Common myeloid progenitor, CD34-positive (primary cell): ENCODE data around the gene P2RY11.

ENCODE experiments used
- CTCF ChIA-PET: fragments of 350-600 bp; sonication (Branson Sonifier 250); formaldehyde crosslinking; loops from one replicate; lab custom pipeline; 2021; ENCODE audit warnings: antibody characterized with exemption; lab: Charles Lee
- POLR2A ChIA-PET: fragments of 350-600 bp; sonication (Branson Sonifier 250); formaldehyde crosslinking; loops from one replicate; lab custom pipeline; 2021; ENCODE audit warnings: antibody characterized with exemption; lab: Charles Lee
- DNase-seq, 3 donors: peaks; one replicate each; pipeline versions ENCODE4 v3.0.0 to v3.0.0-alpha.2; 2013
- H3K27ac ChIP-seq, 2 experiments: 1 replicate in 1 of 2; 2 replicates in 1 of 2; pipeline ENCODE4 v1.7.0; 2013; ENCODE audit warnings: inconsistent platforms in 2 of 2, low read length in 2 of 2, mild to moderate bottlenecking in 2 of 2, low read depth in 1 of 2, moderate library complexity in 1 of 2; ENCODE audit not compliant: severe bottlenecking in 2 of 2, insufficient read depth in 1 of 2, poor library complexity in 1 of 2
- H3K27me3 ChIP-seq, 5 experiments: replicated peaks in 2 of 5; 1 replicate in 3 of 5; 2 replicates in 2 of 5; pipeline versions ENCODE4 v1.6.1 to v1.7.0; 2013; ENCODE audit warnings: low read length in 4 of 5, mild to moderate bottlenecking in 2 of 5, moderate library complexity in 2 of 5, inconsistent platforms in 1 of 5; ENCODE audit not compliant: insufficient read depth in 5 of 5, control insufficient read depth in 4 of 5
- H3K36me3 ChIP-seq, 4 experiments: 1 replicate in 2 of 4; 2 replicates in 2 of 4; pipeline versions ENCODE4 v1.6.1 to v1.7.0; 2013; ENCODE audit warnings: low read length in 3 of 4, control low read depth in 1 of 4, mild to moderate bottlenecking in 1 of 4; ENCODE audit not compliant: control insufficient read depth in 4 of 4, insufficient read depth in 4 of 4
- H3K4me1 ChIP-seq, 4 experiments: 1 replicate in 3 of 4; 2 replicates in 1 of 4; pipeline versions ENCODE4 v1.6.1 to v1.7.1; 2013; ENCODE audit warnings: low read length in 3 of 4, mild to moderate bottlenecking in 3 of 4, control low read depth in 1 of 4, inconsistent platforms in 1 of 4, moderate library complexity in 1 of 4; ENCODE audit not compliant: control insufficient read depth in 4 of 4, insufficient read depth in 4 of 4; ENCODE audit errors: control extremely low read depth in 1 of 4
- H3K4me3 ChIP-seq, 7 experiments: 1 replicate in 4 of 7; 2 replicates in 3 of 7; pipeline versions ENCODE4 v1.5.1 to v1.7.0; 2013; ENCODE audit warnings: mild to moderate bottlenecking in 7 of 7, low read length in 6 of 7, moderate library complexity in 6 of 7, inconsistent platforms in 2 of 7, low read depth in 2 of 7, control low read depth in 1 of 7; ENCODE audit not compliant: insufficient read depth in 4 of 7, control insufficient read depth in 1 of 7; ENCODE audit errors: extremely low read depth in 1 of 7
- H3K9me3 ChIP-seq, 5 experiments: 1 replicate in 4 of 5; 2 replicates in 1 of 5; pipeline versions ENCODE4 v1.6.1 to v1.7.1; 2013; ENCODE audit warnings: low read length in 4 of 5, mild to moderate bottlenecking in 2 of 5, inconsistent platforms in 1 of 5, low read depth in 1 of 5, moderate library complexity in 1 of 5; ENCODE audit not compliant: control insufficient read depth in 4 of 5, insufficient read depth in 2 of 5; ENCODE audit errors: control extremely low read depth in 1 of 5
- WGBS: methylation state at CpG from one replicate; pipeline ENCODE4 v1.1.5; 2013; ENCODE audit not compliant: insufficient coverage; 5-methylcytosine and 5-hydroxymethylcytosine counted together

P2RY11 gene

GRCh38 chr19:10093295-10094186, 18.0 kb upstream of the P2RY11 start:
- CTCF ChIA-PET = no interaction called here

GRCh38 chr19:10095622-10095947, 15.9 kb upstream of the P2RY11 start:
- H3K4me3 ChIP-seq = peak overlapping the region in 2 of 7 experiments; percentile 16 to 32
- ChIA-PET POLR2A (interaction anchor here (1.9 kb wide), 1 partner anchor 19 kb away, joined by 8 read pairs; no protein-coding TSS in a partner anchor), CTCF (interaction anchor here (1.8 to 6.7 kb wide), 2 partner anchors 11 to 20 kb away, joined by 4 to 118 read pairs; partner anchors contain the start of genes EIF3G, P2RY11 and PPAN)
- peaks cover 0 to 1% (median 0%) of the 10 kb centered on the region in 5 experiments for H3K9me3 ChIP-seq
- no peaks in the 10 kb centered on the region for H3K27me3 ChIP-seq
- 90% methylated on average over 4 of the region's 7 CpGs for WGBS
- no peak for DNase-seq
- peaks cover 0 to 13% (median 7%) of the 10 kb centered on the region in 4 experiments for H3K4me1 ChIP-seq
- H3K36me3 ChIP-seq = peaks cover 5 to 29% (median 17%) of the 10 kb centered on the region in 4 experiments
- H3K27ac ChIP-seq = no peak overlapping the region

More at GRCh38 chr19:10093295-10094186, 18.0 kb upstream of the P2RY11 start:
- Histone ChIP-seq H3K4me3 (no peak overlapping the region), H3K4me1 (peaks cover 0 to 13% (median 7%) of the 10 kb centered on the region in 4 experiments), H3K27me3 (no peaks in the 10 kb centered on the region), H3K27ac (no peak overlapping the region), H3K9me3 (peaks cover 0 to 3% (median 0%) of the 10 kb centered on the region in 5 experiments), H3K36me3 (peaks cover 5 to 45% (median 29%) of the 10 kb centered on the region in 4 experiments)
- 95% methylated on average over 16 of the region's 22 CpGs for WGBS
- no peak for DNase-seq
- POLR2A ChIA-PET = no interaction called here

- CTCF ChIA-PET = interaction anchor here (1.2 to 6.7 kb wide), 3 partner anchors 10 to 154 kb away, joined by 4 to 118 read pairs (median 7); partner anchors contain the start of genes EIF3G, P2RY11 and PPAN
- DNase-seq = peak; percentile 87 to 93 (median 92)
Measured at GRCh38 chr19:10095948-10096614, 15.4 kb upstream of the P2RY11 start.

GRCh38 chr19:10096615-10096963, 14.9 kb upstream of the P2RY11 start:
- no peak for DNase-seq
- H3K36me3 ChIP-seq = peaks cover 2 to 21% (median 11%) of the 10 kb centered on the region in 4 experiments
- peak overlapping the region in 5 of 7 experiments; percentile 16 to 73 (median 51) for H3K4me3 ChIP-seq
- ChIA-PET POLR2A (interaction anchor here (0.6 to 1.9 kb wide), 3 partner anchors 16 to 278 kb away, joined by 3 to 8 read pairs (median 7); partner anchors contain the start of gene FBXL12), CTCF (interaction anchor here (1.2 to 6.7 kb wide), 3 partner anchors 10 to 153 kb away, joined by 4 to 118 read pairs (median 7); partner anchors contain the start of genes EIF3G, P2RY11 and PPAN)
- WGBS = 79% methylated on average over 16 of the region's 26 CpGs
- no peaks in the 10 kb centered on the region for H3K9me3 ChIP-seq
- H3K27me3 ChIP-seq = no peaks in the 10 kb centered on the region
- no peak overlapping the region for H3K27ac ChIP-seq
- H3K4me1 ChIP-seq = peaks cover 0 to 13% (median 7%) of the 10 kb centered on the region in 4 experiments

More at GRCh38 chr19:10095948-10096614, 15.4 kb upstream of the P2RY11 start:
- Histone ChIP-seq H3K27me3 (no peaks in the 10 kb centered on the region), H3K36me3 (peaks cover 2 to 25% (median 14%) of the 10 kb centered on the region in 4 experiments), H3K4me3 (peak overlapping the region in 5 of 7 experiments; percentile 16 to 73 (median 51)), H3K4me1 (peaks cover 0 to 13% (median 7%) of the 10 kb centered on the region in 4 experiments), H3K27ac (no peak overlapping the region), H3K9me3 (no peaks in the 10 kb centered on the region)
- POLR2A ChIA-PET = interaction anchor here (0.6 to 1.9 kb wide), 3 partner anchors 17 to 277 kb away, joined by 3 to 8 read pairs (median 7); partner anchors contain the start of gene FBXL12
- WGBS = 7% methylated on average over 67 of the region's 97 CpGs

DNA sequence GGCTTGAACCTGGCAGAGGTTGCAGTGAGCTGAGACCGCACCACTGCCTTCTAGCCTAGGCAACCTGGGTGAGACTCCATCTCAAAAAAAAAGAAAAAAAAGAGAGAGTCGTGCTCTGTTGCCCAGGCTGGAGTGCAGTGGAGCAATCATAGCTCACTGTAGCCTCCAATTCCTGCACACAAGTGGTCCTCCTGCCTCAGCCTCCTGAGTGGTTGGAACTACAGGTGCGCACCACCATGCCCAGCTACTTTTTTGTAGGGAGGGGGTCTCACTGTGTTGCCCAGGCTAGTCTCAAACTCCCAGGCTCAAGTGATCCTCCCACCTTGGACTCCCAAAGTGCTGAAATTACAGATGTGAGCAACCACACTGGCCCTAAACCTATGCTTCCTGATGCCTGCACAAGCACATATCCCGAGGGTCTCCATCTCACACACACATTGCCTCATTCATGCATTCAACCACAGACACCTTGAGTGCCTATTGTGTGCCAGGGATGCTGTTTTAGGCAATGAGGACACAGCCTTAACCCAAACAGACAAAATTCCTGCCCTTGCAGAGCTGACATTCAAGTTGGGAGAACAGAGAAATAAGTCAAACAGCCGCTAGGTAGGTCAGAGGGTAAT, 11.2 kb upstream of the P2RY11 start:
- no peaks in the 10 kb centered on the region for H3K9me3 ChIP-seq
- H3K27ac ChIP-seq = no peak overlapping the region
- H3K4me1 ChIP-seq = peaks cover 3 to 45% (median 35%) of the 10 kb centered on the region in 4 experiments
- no peaks in the 10 kb centered on the region for H3K27me3 ChIP-seq
- DNase-seq = no peak
- CTCF ChIA-PET = interaction anchor here (1.2 to 6.7 kb wide), 3 partner anchors 15 to 152 kb away, joined by 3 to 118 read pairs (median 5); partner anchors contain the start of genes EIF3G, MRPL4 and P2RY11
- no peak overlapping the region for H3K4me3 ChIP-seq
- H3K36me3 ChIP-seq = no peaks in the 10 kb centered on the region
- POLR2A ChIA-PET = no interaction called here
- 100% methylated on average over 4 of the region's 5 CpGs for WGBS

DNA sequence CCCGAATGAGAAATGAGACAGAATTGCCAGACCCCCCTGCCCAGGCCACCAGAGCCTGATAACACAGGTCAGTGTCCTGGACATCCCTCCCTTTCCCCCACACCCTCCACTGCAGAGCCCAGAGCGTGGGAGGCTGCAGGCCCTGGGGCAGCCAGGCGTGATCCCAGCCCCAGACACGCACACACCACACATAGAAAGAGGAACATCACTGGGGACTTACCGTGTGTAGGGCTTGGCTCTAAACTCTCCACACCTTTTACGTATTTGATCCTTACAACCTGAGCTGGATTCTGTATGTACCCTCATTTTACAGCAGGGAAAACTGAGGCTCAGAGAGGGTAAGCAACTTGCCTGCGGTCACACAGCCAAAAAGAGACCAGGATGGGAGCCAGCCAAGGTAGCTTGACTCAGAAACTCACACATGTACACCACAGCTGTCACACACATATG, 8.7 kb upstream of the P2RY11 start:
- ChIA-PET CTCF (interaction anchor here (0.7 to 2.6 kb wide), 5 partner anchors 11 to 172 kb away, joined by 3 to 12 read pairs (median 3); no protein-coding TSS in a partner anchor), POLR2A (no interaction called here)
- no peak overlapping the region for H3K4me3 ChIP-seq
- H3K27ac ChIP-seq = peak overlapping the region; percentile 42 to 76
- WGBS = 84% methylated on average over 3 of the region's 7 CpGs
- H3K9me3 ChIP-seq = no peaks in the 10 kb centered on the region
- no peaks in the 10 kb centered on the region for H3K27me3 ChIP-seq
- peaks cover 16 to 55% (median 48%) of the 10 kb centered on the region in 4 experiments for H3K4me1 ChIP-seq
- peaks cover 0 to 8% (median 7%) of the 10 kb centered on the region in 4 experiments for H3K36me3 ChIP-seq
- DNase-seq = peak in 2 of 3 donors; percentile 66 to 78
